Nephron progenitor cell (in vitro differentiated cells): ENCODE measurements around the gene BTF3.

ENCODE experiments used
- DNase-seq: peaks from one replicate; pipeline ENCODE4 v3.0.0; 2021
- H3K27ac Mint-ChIP-seq: 2 replicates; pipeline ENCODE4 v1.8.0; 2021; ENCODE audit warnings: mild to moderate bottlenecking, moderate library complexity, mixed read lengths
- H3K27me3 Mint-ChIP-seq: 2 replicates; pipeline ENCODE4 v1.8.0; 2021; ENCODE audit warnings: mild to moderate bottlenecking, low read depth, mixed read lengths; ENCODE audit not compliant: poor library complexity
- H3K36me3 Mint-ChIP-seq: 2 replicates; pipeline ENCODE4 v1.8.0; 2021; ENCODE audit warnings: low read depth, mixed read lengths
- H3K4me1 Mint-ChIP-seq: 2 replicates; pipeline ENCODE4 v1.8.0; 2021; ENCODE audit warnings: mixed read lengths
- H3K4me3 Mint-ChIP-seq: 2 replicates; pipeline ENCODE4 v1.8.0; 2021; ENCODE audit warnings: mild to moderate bottlenecking, moderate library complexity, mixed read lengths
- H3K9me3 Mint-ChIP-seq: 2 replicates; pipeline ENCODE4 v1.8.0; 2021; ENCODE audit warnings: mild to moderate bottlenecking, moderate library complexity, mixed read lengths
- CTCF ChIP-seq: fragments of 200-600 bp; sonication (generic); IDR thresholded peaks from 2 replicates; pipeline ENCODE4 v1.5.0; 2021; ENCODE audit warnings: antibody characterized with exemption

BTF3 gene

DNA sequence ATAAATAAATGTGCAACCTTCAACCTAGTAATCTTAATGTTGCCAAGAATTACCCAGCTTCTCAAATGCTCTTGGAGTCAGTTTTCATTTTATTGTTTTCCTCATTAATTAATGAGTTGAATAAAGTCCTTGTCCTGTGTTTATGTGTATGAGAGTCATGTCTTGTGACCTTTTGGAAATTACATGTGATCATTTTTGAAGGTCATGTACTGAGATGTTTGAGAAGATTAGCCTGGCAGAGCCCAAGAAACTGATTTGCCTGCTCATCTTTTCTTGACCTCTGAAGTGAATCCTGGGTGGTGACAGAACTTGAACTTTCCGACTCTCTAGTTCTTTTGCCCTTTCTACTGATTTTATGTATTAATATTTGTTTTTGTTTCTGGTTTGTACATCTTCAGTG lies 51.8 kb downstream of the BTF3 start:
- peaks cover 10% of the 10 kb centered on the region for H3K36me3 Mint-ChIP-seq
- H3K27ac Mint-ChIP-seq, result no peak overlapping the region
- H3K4me3 Mint-ChIP-seq, result no peak overlapping the region
- H3K27me3 Mint-ChIP-seq, result no peaks in the 10 kb centered on the region
- no peak for TF ChIP-seq CTCF
- H3K4me1 Mint-ChIP-seq, result peaks cover 4% of the 10 kb centered on the region
- DNase-seq, result no peak
- H3K9me3 Mint-ChIP-seq, result no peaks in the 10 kb centered on the region

DNA sequence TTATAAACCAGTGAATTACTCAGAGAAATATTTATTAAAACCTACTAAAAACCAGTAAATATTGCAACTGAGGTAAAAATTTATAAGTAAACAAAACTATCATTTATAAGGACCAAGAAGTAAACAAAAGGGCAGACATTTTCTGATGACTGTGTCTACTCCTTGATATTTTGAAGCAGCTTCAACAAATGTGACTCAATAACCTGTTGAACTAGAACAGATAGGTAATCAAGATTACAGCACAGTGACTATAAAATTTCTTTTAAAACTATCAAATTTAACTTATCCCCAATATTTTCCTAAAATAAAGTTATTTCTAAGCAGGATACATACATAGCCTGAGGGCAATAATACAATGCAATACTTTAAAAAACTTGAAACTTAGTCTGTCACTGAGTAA lies 54.4 kb downstream of the BTF3 start:
- Mint-ChIP-seq H3K36me3 (peaks cover 14% of the 10 kb centered on the region), H3K4me3 (no peak overlapping the region), H3K27ac (no peak overlapping the region), H3K27me3 (no peaks in the 10 kb centered on the region), H3K9me3 (no peaks in the 10 kb centered on the region), H3K4me1 (no peaks in the 10 kb centered on the region)
- no peak for TF ChIP-seq CTCF
- DNase-seq, result no peak
